GM23248 (cell line): Measurements from ENCODE around the gene EFCAB8.

Experiments used
- EZH2 ChIP-seq: fragments of 200-600 bp; sonication (generic); IDR thresholded peaks from 2 replicates; pipeline ENCODE4 v1.6.1; 2018; ENCODE audit warnings: antibody characterized with exemption, mild to moderate bottlenecking; ENCODE audit not compliant: insufficient read depth, poor library complexity, severe bottlenecking
- EZH2phosphoT487 ChIP-seq: fragments of 200-600 bp; sonication (generic); IDR thresholded peaks from 2 replicates; pipeline ENCODE4 v1.6.1; 2018; ENCODE audit warnings: antibody characterized with exemption, moderate library complexity, mild to moderate bottlenecking, low read depth; ENCODE audit not compliant: insufficient read depth

DNA sequence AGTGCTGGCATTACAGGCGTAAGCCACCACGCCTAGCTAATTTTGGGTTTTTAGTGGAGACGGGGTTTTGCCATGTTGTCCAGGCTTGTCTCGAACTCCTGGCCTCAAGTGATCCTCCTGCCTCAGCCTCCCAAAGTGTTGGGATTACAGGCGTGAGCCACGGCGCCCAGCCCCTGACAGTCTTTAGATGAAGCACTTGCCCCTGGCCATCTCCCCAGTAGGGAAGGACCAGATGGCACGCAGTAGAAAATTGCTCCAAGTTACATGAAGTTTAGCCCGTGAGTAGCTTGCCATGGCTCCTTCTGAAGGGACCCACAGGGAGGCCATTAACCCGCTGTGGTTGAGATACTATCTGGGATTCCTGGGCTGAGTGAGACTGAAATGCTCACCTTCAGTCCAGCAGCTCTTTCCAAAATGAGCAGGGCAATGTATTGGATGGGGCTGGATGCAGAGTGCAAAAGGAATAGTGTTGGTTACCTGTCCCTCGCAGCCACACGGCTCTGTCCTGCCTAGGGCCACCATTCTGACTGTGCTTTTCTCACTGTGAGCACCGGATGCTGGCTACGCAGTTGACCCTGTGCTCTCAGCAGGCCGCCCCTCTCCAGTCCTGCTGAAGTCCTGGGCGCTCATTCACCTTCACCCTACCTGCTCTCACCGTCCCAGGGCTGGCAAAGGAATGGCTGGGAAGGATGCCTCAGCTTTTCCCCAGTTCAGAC, 66.9 kb downstream of the EFCAB8 start:
- TF ChIP-seq EZH2: no peak
- no peak for TF ChIP-seq EZH2phosphoT487
